Naive thymus-derived CD8-positive, alpha-beta T cell (primary cell): ENCODE data around the gene CHRNE. TPM values are rescaled to one million over a fixed set of nuclear protein-coding genes. Genes with fewer than 3 reads are reported as not detected.
"Not testable (repeated sequence)": the region's sequence is repeated elsewhere in the genome, so short reads cannot be mapped to it uniquely, and the experiment has no call there.

Experiments used
- ATAC-seq, 2 donors: fragments of 150-1000 bp; cut with Tn5 transposase in 1 of 2; sonication (Bioruptor Pico), chemical (Tn5 transposase) in 1 of 2; 1 replicate in 1 of 2; 2 replicates in 1 of 2; pipeline ENCODE4 v1.10.0; 2021; ENCODE audit warnings: mild to moderate bottlenecking in 2 of 2, moderate library complexity in 2 of 2
- POLR2A ChIA-PET: fragments of 350-600 bp; sonication (Branson Sonifier 250); formaldehyde crosslinking; loops from one replicate; lab custom pipeline; 2021; ENCODE audit warnings: antibody characterized with exemption; lab: Charles Lee
- DNase-seq, 10 donors: peaks; one replicate each; pipeline versions ENCODE4 v3.0.0 to v3.0.0-alpha.2; 2020 to 2022
- H3K27ac Mint-ChIP-seq, 10 donors: one replicate each; pipeline ENCODE4 v1.8.0; 2020 to 2022; ENCODE audit warnings: mild to moderate bottlenecking in 10 of 10, mixed read lengths in 10 of 10, moderate library complexity in 4 of 10, inconsistent platforms in 1 of 10
- H3K27me3 Mint-ChIP-seq, 5 donors: one replicate each; pipeline ENCODE4 v1.8.0; 2021 to 2022; ENCODE audit warnings: mixed read lengths in 5 of 5
- H3K36me3 Mint-ChIP-seq, 3 donors: one replicate each; pipeline ENCODE4 v1.8.0; 2020 to 2022; ENCODE audit warnings: mixed read lengths in 3 of 3, mild to moderate bottlenecking in 2 of 3, inconsistent platforms in 1 of 3
- H3K4me1 Mint-ChIP-seq, 4 donors: one replicate each; pipeline ENCODE4 v1.8.0; 2021 to 2022; ENCODE audit warnings: mixed read lengths in 4 of 4
- H3K4me3 Mint-ChIP-seq, 10 donors: one replicate each; pipeline ENCODE4 v1.8.0; 2020 to 2022; ENCODE audit warnings: mild to moderate bottlenecking in 10 of 10, mixed read lengths in 10 of 10, moderate library complexity in 6 of 10, inconsistent platforms in 1 of 10
- H3K9me3 Mint-ChIP-seq, 9 donors: one replicate each; pipeline ENCODE4 v1.8.0; 2020 to 2022; ENCODE audit warnings: mixed read lengths in 9 of 9, mild to moderate bottlenecking in 3 of 9, inconsistent platforms in 1 of 9, moderate library complexity in 1 of 9
- polyA plus RNA-seq, 3 donors: library from polyadenylated mRNA; unstranded; fragments of 300-500 nt; fragmentation: Illumina TruSeq; gene quantifications; one replicate each; pipeline ENCODE4 v1.2.3, GENCODE V29; 2021
- total RNA-seq, 8 experiments: library from RNA in 2 of 8; stranded (reverse) in 2 of 8; gene quantifications; one replicate each; pipeline ENCODE4 v1.2.3 and lab custom pipeline; 2021 to 2026

The CHRNE gene
- total and polyA plus RNA-seq, 5 experiments from 2014 or later: 0.19 to 1.3 (median 0.58) TPM

GRCh38 chr17:4877089-4877488 is 25.8 kb downstream of the CHRNE start:
- Mint-ChIP-seq H3K9me3 (no peaks in the 10 kb centered on the region), H3K27me3 (no peaks in the 10 kb centered on the region), H3K4me3 (no peak overlapping the region), H3K4me1 (peaks cover 1 to 9% (median 7%) of the 10 kb centered on the region in 4 donors), H3K27ac (peak overlapping the region in 1 of 10 donors; percentile 3), H3K36me3 (peaks cover 0 to 34% (median 7%) of the 10 kb centered on the region in 3 donors)
- ATAC-seq (no peak), DNase-seq (no peak)
- POLR2A ChIA-PET: interaction anchor here (0.8 kb wide), 1 partner anchor 185 kb away, joined by 5 read pairs; no protein-coding TSS in a partner anchor

GRCh38 chr17:4872786-4873185 is 30.1 kb downstream of the CHRNE start:
- Mint-ChIP-seq H3K27me3 (no peaks in the 10 kb centered on the region), H3K4me3 (no peak overlapping the region), H3K27ac (no peak overlapping the region), H3K4me1 (peaks cover 0 to 15% (median 11%) of the 10 kb centered on the region in 4 donors), H3K36me3 (peaks cover 0 to 28% (median 0%) of the 10 kb centered on the region in 3 donors), H3K9me3 (no peaks in the 10 kb centered on the region)
- POLR2A ChIA-PET: no interaction called here
- DNase-seq (no peak), ATAC-seq (no peak)

- ATAC-seq (no peak), DNase-seq (no peak)
- H3K4me1 Mint-ChIP-seq: peaks cover 0 to 15% (median 10%) of the 10 kb centered on the region in 4 donors
- peaks cover 0 to 24% (median 0%) of the 10 kb centered on the region in 3 donors for H3K36me3 Mint-ChIP-seq
- no peak overlapping the region for H3K27ac Mint-ChIP-seq
- POLR2A ChIA-PET: no interaction called here
- H3K27me3 Mint-ChIP-seq: no peaks in the 10 kb centered on the region
- no peak overlapping the region for H3K4me3 Mint-ChIP-seq
- H3K9me3 Mint-ChIP-seq: no peaks in the 10 kb centered on the region
Observed at GRCh38 chr17:4870855-4871254, 32.0 kb downstream of the CHRNE start.

- H3K27ac Mint-ChIP-seq, POLR2A ChIA-PET, DNase-seq, H3K9me3 Mint-ChIP-seq, H3K27me3 Mint-ChIP-seq, H3K4me3 Mint-ChIP-seq, ATAC-seq: not testable (repeated sequence)
- Mint-ChIP-seq H3K4me1 (peaks cover 0 to 15% (median 10%) of the 10 kb centered on the region in 4 donors), H3K36me3 (peaks cover 0 to 25% (median 0%) of the 10 kb centered on the region in 3 donors)
Observed at GRCh38 chr17:4869058-4869998, 33.6 kb downstream of the CHRNE start.

- H3K4me3 Mint-ChIP-seq, ATAC-seq, H3K4me1 Mint-ChIP-seq, H3K27ac Mint-ChIP-seq, H3K9me3 Mint-ChIP-seq, H3K27me3 Mint-ChIP-seq, DNase-seq, POLR2A ChIA-PET: not testable (repeated sequence)
- H3K36me3 Mint-ChIP-seq: peaks cover 0 to 20% (median 0%) of the 10 kb centered on the region in 3 donors
Observed at GRCh38 chr17:4867535-4867934, 35.4 kb downstream of the CHRNE start.

- no peaks in the 10 kb centered on the region for H3K9me3 Mint-ChIP-seq
- no peak overlapping the region for H3K27ac Mint-ChIP-seq
- no peak overlapping the region for H3K4me3 Mint-ChIP-seq
- no peaks in the 10 kb centered on the region for H3K27me3 Mint-ChIP-seq
- DNase-seq: no peak
- POLR2A ChIA-PET: no interaction called here
- H3K4me1 Mint-ChIP-seq: peaks cover 0 to 10% (median 7%) of the 10 kb centered on the region in 4 donors
- H3K36me3 Mint-ChIP-seq: peaks cover 4 to 17% (median 9%) of the 10 kb centered on the region in 3 donors
- no peak for ATAC-seq
Observed at GRCh38 chr17:4863321-4863720, 39.6 kb downstream of the CHRNE start.

GRCh38 chr17:4862720-4863119 is 40.2 kb downstream of the CHRNE start:
- POLR2A ChIA-PET: no interaction called here
- Mint-ChIP-seq H3K9me3 (no peaks in the 10 kb centered on the region), H3K4me3 (no peak overlapping the region), H3K36me3 (peaks cover 4 to 17% (median 9%) of the 10 kb centered on the region in 3 donors), H3K27me3 (no peaks in the 10 kb centered on the region), H3K4me1 (peaks cover 2 to 9% (median 6%) of the 10 kb centered on the region in 4 donors), H3K27ac (peak overlapping the region in 1 of 10 donors; percentile 24)
- ATAC-seq (no peak), DNase-seq (no peak)

- Mint-ChIP-seq H3K27ac (no peak overlapping the region), H3K9me3 (no peaks in the 10 kb centered on the region), H3K4me1 (peaks cover 9 to 23% (median 11%) of the 10 kb centered on the region in 4 donors), H3K36me3 (peaks cover 4 to 24% (median 17%) of the 10 kb centered on the region in 3 donors), H3K27me3 (no peaks in the 10 kb centered on the region), H3K4me3 (no peak overlapping the region)
- POLR2A ChIA-PET: no interaction called here
- DNase-seq (no peak), ATAC-seq (no peak)
Observed at GRCh38 chr17:4861052-4861451, 41.8 kb downstream of the CHRNE start.

GRCh38 chr17:4860651-4861050 is 42.2 kb downstream of the CHRNE start:
- DNase-seq: no peak
- Mint-ChIP-seq H3K27ac (no peak overlapping the region), H3K9me3 (no peaks in the 10 kb centered on the region)

GRCh38 chr17:4859816-4860625 is 42.9 kb downstream of the CHRNE start:
- ATAC-seq (no peak), DNase-seq (no peak)
- Mint-ChIP-seq H3K27me3 (no peaks in the 10 kb centered on the region), H3K4me1 (peaks cover 8 to 25% (median 10%) of the 10 kb centered on the region in 4 donors), H3K27ac (no peak overlapping the region), H3K36me3 (peaks cover 4 to 21% (median 17%) of the 10 kb centered on the region in 3 donors), H3K4me3 (no peak overlapping the region), H3K9me3 (no peaks in the 10 kb centered on the region)
- POLR2A ChIA-PET: no interaction called here

More at GRCh38 chr17:4860651-4861050, 42.2 kb downstream of the CHRNE start:
- H3K27me3 Mint-ChIP-seq: no peaks in the 10 kb centered on the region
- H3K36me3 Mint-ChIP-seq: peaks cover 4 to 22% (median 17%) of the 10 kb centered on the region in 3 donors
- POLR2A ChIA-PET: no interaction called here
- ATAC-seq: no peak
- peaks cover 8 to 25% (median 10%) of the 10 kb centered on the region in 4 donors for H3K4me1 Mint-ChIP-seq
- H3K4me3 Mint-ChIP-seq: no peak overlapping the region

GRCh38 chr17:4858882-4859260 is 44.0 kb downstream of the CHRNE start:
- ATAC-seq: no peak
- Mint-ChIP-seq H3K4me1 (peaks cover 12 to 35% (median 16%) of the 10 kb centered on the region in 4 donors), H3K9me3 (no peaks in the 10 kb centered on the region)

GRCh38 chr17:4858068-4858881 is 44.6 kb downstream of the CHRNE start:
- no peak overlapping the region for H3K4me3 Mint-ChIP-seq
- POLR2A ChIA-PET: interaction anchor here (0.6 to 0.7 kb wide), 3 partner anchors 160 to 668 kb away, joined by 3 to 5 read pairs (median 3); no protein-coding TSS in a partner anchor
- H3K27ac Mint-ChIP-seq: no peak overlapping the region
- ATAC-seq: no peak
- peaks cover 8 to 21% (median 19%) of the 10 kb centered on the region in 3 donors for H3K36me3 Mint-ChIP-seq
- no peaks in the 10 kb centered on the region for H3K27me3 Mint-ChIP-seq
- peaks cover 12 to 41% (median 19%) of the 10 kb centered on the region in 4 donors for H3K4me1 Mint-ChIP-seq
- DNase-seq: no peak
- H3K9me3 Mint-ChIP-seq: no peaks in the 10 kb centered on the region

More at GRCh38 chr17:4858882-4859260, 44.0 kb downstream of the CHRNE start:
- Mint-ChIP-seq H3K36me3 (peaks cover 8 to 21% (median 19%) of the 10 kb centered on the region in 3 donors), H3K27me3 (no peaks in the 10 kb centered on the region), H3K27ac (no peak overlapping the region), H3K4me3 (no peak overlapping the region)
- no peak for DNase-seq
- POLR2A ChIA-PET: interaction anchor here (0.7 kb wide), 1 partner anchor 195 kb away, joined by 5 read pairs; no protein-coding TSS in a partner anchor
